ENCODE results near the gene TRMT11. TPM values are rescaled to one million over a fixed set of nuclear protein-coding genes. Genes with fewer than 3 reads are reported as not detected.
"Not testable (repeated sequence)": the region's sequence is repeated elsewhere in the genome, so short reads cannot be mapped to it uniquely, and the experiment has no call there.

TRMT11 gene
- total RNA-seq, 1 donor from 2014 or later = 18.1 TPM

GRCh38 chr6:125989631-125990030 lies 3.3 kb downstream of the TRMT11 start:
- intact Hi-C loops (cut with micrococcal nuclease) = no loop called here

DNA sequence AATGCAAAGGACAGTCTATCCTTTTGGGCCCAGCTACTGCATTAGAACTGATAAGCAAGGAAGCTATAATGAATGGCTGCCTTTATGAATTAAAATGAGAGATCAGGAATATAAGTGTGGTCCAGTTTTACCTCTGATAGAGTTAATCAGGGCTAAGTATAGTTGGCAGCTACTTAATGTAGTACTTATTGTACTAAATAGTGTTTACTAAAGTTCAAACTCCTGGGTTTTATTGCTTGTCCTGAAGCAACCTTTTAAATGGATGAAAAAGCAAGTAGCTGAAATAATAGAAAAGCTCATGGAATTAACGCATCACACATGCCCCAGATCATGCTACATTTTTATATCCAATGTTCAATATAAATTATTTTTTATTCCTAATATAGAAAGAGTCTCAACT lies 5.3 kb downstream of the TRMT11 start:
- intact Hi-C loops (cut with micrococcal nuclease) = no loop called here

DNA sequence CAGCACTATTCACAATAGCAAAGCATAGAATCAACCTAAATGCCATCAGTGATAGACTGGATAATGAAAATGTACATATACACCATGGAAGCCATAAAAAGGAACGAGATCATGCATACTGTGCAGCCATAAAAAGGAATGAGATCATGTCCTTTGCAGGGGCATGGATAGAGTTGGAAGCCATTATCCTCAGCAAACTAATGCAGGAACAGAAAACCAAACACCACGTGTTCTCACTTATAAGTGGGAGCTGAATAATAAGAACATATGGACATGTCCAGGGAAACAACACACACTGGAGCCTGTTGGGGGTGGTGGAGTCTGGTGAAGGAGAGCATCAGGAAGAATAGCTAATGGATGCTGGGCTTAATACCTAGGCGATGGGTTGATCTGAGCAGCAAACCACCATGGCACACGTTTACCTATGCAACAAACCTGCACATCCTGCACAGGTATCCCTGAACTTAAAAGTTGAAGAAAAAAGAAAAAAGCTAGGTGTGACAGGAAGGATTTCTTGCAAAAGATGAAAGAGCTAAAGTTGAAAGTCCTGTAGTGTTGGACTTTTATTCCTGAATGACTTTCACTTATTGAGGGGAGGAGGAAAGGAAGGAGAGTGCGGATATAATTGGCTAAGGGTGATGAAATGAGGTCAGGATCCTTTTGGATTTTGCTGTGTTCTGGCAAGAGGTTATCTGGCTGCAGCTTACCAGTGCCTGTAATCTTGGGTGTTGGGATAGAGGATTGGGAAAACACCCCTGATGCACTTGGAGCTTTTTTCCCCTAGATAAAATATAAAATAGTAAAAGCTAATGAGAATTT lies 8.5 kb downstream of the TRMT11 start:
- intact Hi-C loops (cut with micrococcal nuclease) = loop anchor here (5.0 kb wide), 3 partner anchors 347 to 1272 kb away; partner anchors contain the start of genes CENPW and RNF146

- intact Hi-C loops (cut with micrococcal nuclease) = loop anchor here (1.0 to 5.0 kb wide), 5 partner anchors 175 to 1271 kb away; partner anchors contain the start of genes CENPW and RNF146
These were observed 9.7 kb downstream of the TRMT11 start for GRCh38 chr6:125995972-125996580.

GRCh38 chr6:126002755-126003679 lies 16.7 kb downstream of the TRMT11 start:
- intact Hi-C loops (cut with micrococcal nuclease) = no loop called here

GRCh38 chr6:126007800-126008199 lies 21.5 kb downstream of the TRMT11 start:
- intact Hi-C loops (cut with micrococcal nuclease) = no loop called here

GRCh38 chr6:126010040-126010439 lies 23.7 kb downstream of the TRMT11 start:
- intact Hi-C loops (cut with micrococcal nuclease) = no loop called here

GRCh38 chr6:126015863-126016262 lies 29.5 kb downstream of the TRMT11 start:
- intact Hi-C loops (cut with micrococcal nuclease) = no loop called here

DNA sequence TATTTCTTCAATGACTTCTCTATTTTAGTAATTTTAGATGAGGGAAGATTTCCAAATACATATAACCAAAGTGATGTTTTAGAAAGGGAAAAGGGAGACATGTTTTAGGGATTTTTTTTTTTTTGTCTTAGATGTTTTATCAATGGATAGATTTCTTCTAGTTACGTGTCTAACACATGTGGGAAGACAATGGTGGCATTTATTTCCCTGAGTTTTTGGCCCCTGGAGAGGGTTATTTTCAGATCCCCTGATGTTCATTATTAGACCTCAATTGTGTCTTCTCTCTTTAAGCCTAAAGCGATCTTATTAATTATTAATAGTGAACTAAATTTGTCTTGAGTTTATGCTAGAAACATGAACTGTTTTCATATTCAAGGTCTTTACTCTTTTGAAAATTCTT lies 30.3 kb downstream of the TRMT11 start:
- intact Hi-C loops (cut with micrococcal nuclease) = no loop called here

DNA sequence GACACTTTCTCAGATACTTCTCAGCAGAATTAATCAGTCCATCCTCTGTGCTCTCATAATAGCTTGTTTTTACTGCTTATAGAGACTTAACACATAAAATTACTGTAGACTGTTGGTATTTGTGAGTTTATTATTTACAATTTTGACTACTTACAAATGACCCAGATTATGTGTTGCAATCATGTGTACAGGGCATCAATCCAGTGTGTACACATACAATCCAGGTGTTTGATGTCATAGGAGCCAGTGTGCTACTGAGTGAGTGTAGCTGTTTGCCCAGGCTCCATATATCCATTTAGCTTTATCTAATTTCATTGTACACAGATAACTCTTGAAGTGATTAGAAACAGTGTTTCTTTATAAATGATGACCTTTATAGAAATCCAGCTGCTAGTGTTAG lies 31.3 kb downstream of the TRMT11 start:
- intact Hi-C loops (cut with micrococcal nuclease) = no loop called here

- intact Hi-C loops (cut with micrococcal nuclease) = no loop called here
These were observed 34.1 kb downstream of the TRMT11 start for GRCh38 chr6:126020305-126021050.

DNA sequence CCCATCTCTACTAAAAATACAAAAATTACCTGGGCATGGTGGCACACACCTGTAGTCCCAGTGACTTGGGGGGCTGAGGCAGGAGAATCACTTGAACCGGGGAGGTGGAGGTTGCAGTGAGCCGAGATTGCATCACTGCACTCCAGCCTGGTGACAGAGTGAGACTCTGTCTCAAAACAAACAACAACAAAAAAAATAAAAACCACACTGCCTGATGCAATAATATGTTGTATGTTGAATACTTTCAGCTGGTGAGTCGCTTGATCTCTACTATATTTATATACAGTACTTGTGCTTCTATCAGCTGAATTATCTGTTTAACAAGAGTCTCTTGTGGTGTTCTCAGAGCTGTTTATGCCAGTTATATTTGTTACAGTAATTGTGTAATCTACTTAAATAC lies 37.1 kb downstream of the TRMT11 start:
- intact Hi-C loops (cut with micrococcal nuclease) = not testable (repeated sequence)

DNA sequence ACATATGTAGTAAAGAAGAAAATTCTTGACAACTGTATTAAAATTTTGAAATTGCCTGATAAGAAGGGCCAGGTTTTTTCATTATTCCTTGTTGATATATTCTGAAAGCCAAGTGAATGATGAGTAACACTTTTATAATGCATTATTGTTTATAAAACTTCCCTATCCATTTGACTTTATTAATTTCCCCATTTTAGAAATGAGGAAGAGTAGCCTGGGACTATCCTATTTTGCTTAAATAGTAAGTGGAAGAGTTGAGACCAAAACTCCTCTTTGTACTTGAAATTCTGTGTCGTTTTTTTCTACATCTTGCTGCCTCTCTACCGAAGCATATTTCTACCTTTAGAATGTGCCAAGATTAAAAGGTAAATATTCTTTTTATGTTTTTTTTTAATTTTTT lies 39.7 kb downstream of the TRMT11 start:
- intact Hi-C loops (cut with micrococcal nuclease) = no loop called here

GRCh38 chr6:126027601-126028000 lies 41.3 kb downstream of the TRMT11 start:
- intact Hi-C loops (cut with micrococcal nuclease) = no loop called here

- intact Hi-C loops (cut with micrococcal nuclease) = no loop called here
These were observed 43.7 kb downstream of the TRMT11 start for GRCh38 chr6:126030045-126030444.

DNA sequence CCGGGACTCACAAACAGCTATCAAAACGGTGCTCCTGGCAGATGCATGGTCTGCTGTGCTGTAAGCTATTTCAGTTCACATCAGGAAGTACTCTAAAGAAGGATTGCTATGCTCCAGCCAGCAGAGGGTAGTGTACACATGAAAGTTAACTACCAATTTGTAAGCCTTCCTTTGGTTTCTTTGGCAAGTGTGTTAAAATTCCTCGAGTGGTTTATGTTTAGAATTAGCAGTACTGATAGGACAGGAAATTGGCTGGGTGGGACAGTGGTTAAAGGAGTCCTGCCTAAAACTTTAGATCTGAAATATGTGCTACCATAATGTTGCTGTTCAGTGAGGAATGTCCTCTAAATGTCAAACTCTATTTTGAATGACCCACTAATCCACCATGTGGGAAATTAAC lies 47.4 kb downstream of the TRMT11 start:
- intact Hi-C loops (cut with micrococcal nuclease) = no loop called here

DNA sequence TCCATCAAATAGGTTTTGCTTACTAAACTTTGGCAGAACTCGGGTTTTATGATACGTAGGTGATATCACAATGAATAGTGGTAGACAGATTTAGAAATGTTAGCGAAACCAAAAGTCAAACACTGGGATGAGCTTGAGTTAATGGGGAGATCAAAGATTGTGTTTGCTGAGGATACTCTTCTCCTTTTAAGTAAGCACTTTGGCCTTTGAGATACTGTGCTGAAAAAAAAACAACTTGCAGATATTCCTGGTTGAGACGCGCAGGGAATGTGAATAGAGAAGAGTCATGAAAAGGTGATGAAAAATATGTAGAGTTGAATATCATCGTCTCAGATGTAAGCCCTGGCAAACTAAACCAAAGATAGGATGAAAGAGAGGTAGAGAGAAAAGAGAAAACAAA lies 48.3 kb downstream of the TRMT11 start:
- intact Hi-C loops (cut with micrococcal nuclease) = no loop called here

DNA sequence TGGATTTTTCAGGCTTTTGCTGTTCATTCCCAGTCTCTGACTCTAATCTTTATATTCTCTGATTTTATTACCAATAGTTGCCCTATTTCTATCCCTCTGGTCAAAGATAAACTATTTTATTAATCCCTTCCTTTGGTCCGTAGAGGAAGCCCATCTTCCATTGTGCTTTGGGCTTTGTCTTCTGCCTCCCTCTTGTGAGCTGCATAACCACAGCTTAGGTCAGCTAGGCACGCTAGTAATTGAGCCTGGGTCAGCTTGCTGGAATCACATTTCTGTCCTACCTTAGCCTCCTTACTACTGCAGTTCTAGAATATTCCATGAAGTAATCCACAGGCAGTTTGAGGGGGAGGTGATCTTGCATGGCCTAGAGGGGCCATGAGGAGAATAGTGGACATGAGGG lies 49.4 kb downstream of the TRMT11 start:
- intact Hi-C loops (cut with micrococcal nuclease) = no loop called here

DNA sequence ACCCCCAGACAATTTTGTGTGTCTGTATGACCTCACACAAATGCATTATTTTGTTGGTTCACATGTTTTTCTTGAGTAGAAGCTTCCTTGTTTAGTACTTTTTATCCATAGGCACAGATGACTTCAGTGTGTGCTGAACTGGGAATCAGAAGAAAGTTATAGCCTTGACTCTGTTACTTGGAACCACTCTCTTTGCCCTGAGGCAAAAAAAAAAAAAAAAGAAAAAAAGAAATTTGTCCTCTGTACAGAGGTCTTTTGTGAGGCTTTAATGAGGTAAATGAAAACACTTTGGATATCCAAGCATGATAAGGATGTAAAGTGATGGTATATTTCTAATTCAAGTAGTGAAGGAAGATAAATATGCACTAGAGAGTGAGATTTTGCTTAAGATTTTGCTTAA lies 51.9 kb downstream of the TRMT11 start:
- intact Hi-C loops (cut with micrococcal nuclease) = no loop called here

GRCh38 chr6:126039284-126039683 lies 52.9 kb downstream of the TRMT11 start:
- intact Hi-C loops (cut with micrococcal nuclease) = no loop called here

DNA sequence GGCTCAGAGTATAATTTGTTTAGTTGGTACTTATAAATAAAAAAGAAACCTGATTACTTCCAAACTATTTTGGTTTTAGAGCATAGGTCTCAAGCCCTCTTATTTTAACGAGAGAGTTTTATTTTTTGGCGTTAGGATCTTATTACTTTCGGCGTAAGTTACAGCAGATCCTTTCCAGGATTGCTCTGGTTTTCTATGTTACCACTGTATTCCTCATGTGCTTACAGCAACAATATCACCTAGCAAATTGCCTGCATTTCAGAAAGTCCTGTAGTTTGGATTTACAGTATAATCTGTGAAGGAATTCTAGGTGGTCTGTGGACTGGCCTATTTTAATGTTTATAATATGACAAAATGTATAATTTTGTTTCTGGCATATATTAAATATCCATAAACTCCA lies 54.1 kb downstream of the TRMT11 start:
- intact Hi-C loops (cut with micrococcal nuclease) = no loop called here
